Nucleus accumbens (tissue), 56 donors: Measurements from ENCODE around the gene ADRB1.
A peak's percentile ranks its signal among the peaks of the same experiment; 100 is the strongest.

Source experiments
- DNase-seq, 56 donors: peaks; one replicate each; lab custom pipeline; 2025; lab: John Stamatoyannopoulos, UW

The ADRB1 gene

GRCh38 chr10:114043532-114044246 lies at the start of gene ADRB1:
Gene ADRB1 (plus strand): TSS chr10:114043866. CDS start chr10:114044133, 267 bp downstream.
- DNase-seq, result peak in 55 of 56 donors; percentile 22 to 96 (median 86)

- DNase-seq, result no peak
Observed at GRCh38 chr10:113995201-113995600, 48.5 kb upstream of the ADRB1 start.

- peak in 1 of 56 donors; percentile 20 for DNase-seq
Observed at GRCh38 chr10:113997428-113997827, 46.2 kb upstream of the ADRB1 start.

- no peak for DNase-seq
Observed at GRCh38 chr10:113999531-113999930, 44.1 kb upstream of the ADRB1 start.

- DNase-seq, result no peak
Observed at GRCh38 chr10:114000457-114001010, 43.1 kb upstream of the ADRB1 start.

- DNase-seq, result no peak
Observed at GRCh38 chr10:114002422-114002821, 41.2 kb upstream of the ADRB1 start.

- DNase-seq, result no peak
Observed at GRCh38 chr10:114003161-114003941, 40.3 kb upstream of the ADRB1 start.

- DNase-seq, result no peak
Observed at GRCh38 chr10:114009281-114009996, 34.2 kb upstream of the ADRB1 start.

GRCh38 chr10:114010316-114010715 lies 33.4 kb upstream of the ADRB1 start:
- DNase-seq, result no peak

GRCh38 chr10:114012650-114013049 lies 31.0 kb upstream of the ADRB1 start:
- no peak for DNase-seq

GRCh38 chr10:114015708-114016107 lies 28.0 kb upstream of the ADRB1 start:
- DNase-seq, result no peak

GRCh38 chr10:114017271-114017670 lies 26.4 kb upstream of the ADRB1 start:
- no peak for DNase-seq

- no peak for DNase-seq
Observed at GRCh38 chr10:114017873-114018272, 25.8 kb upstream of the ADRB1 start.

- DNase-seq, result no peak
Observed at GRCh38 chr10:114019226-114019625, 24.4 kb upstream of the ADRB1 start.

GRCh38 chr10:114021154-114021553 lies 22.5 kb upstream of the ADRB1 start:
- peak in 19 of 56 donors; percentile 4 to 69 (median 35) for DNase-seq

GRCh38 chr10:114021717-114022680 lies 21.7 kb upstream of the ADRB1 start:
- peak in 1 of 56 donors; percentile 13 for DNase-seq

GRCh38 chr10:114022766-114023597 lies 20.7 kb upstream of the ADRB1 start:
- DNase-seq, result peak in 12 of 56 donors; percentile 5 to 58 (median 24)

- DNase-seq, result peak in 1 of 56 donors; percentile 30
Observed at GRCh38 chr10:114024876-114025610, 18.6 kb upstream of the ADRB1 start.
